ENCODE results near the gene MTERF4. TPM values are rescaled to one million over a fixed set of nuclear protein-coding genes. Genes with fewer than 3 reads are reported as not detected.

The MTERF4 gene
- total RNA-seq, 1 donor from 2014 or later, result 34.6 TPM

GRCh38 chr2:241088791-241089732, 13.0 kb downstream of the MTERF4 start:
- Histone ChIP-seq H3K27me3 (no peaks in the 10 kb centered on the region), H3K36me3 (peaks cover 77% of the 10 kb centered on the region), H3K4me3 (no peak overlapping the region), H3K4me1 (no peaks in the 10 kb centered on the region), H3K27ac (peak overlapping the region; percentile 27), H3K9me3 (no peaks in the 10 kb centered on the region)
- no peak for TF ChIP-seq CTCF (IDR thresholded peaks at IDR 0.05)
- intact Hi-C loops (cut with DNase I), result no loop called here
- no peak for DNase-seq
- ATAC-seq, result no peak

GRCh38 chr2:241088376-241088775, 13.7 kb downstream of the MTERF4 start:
- H3K27ac ChIP-seq, result peak overlapping the region; percentile 20
- DNase-seq (no peak), ATAC-seq (no peak)

GRCh38 chr2:241087420-241088268, 14.4 kb downstream of the MTERF4 start:
- Histone ChIP-seq H3K9me3 (no peaks in the 10 kb centered on the region), H3K27me3 (no peaks in the 10 kb centered on the region), H3K4me1 (no peaks in the 10 kb centered on the region), H3K27ac (no peak overlapping the region), H3K36me3 (peaks cover 69% of the 10 kb centered on the region), H3K4me3 (no peak overlapping the region)
- intact Hi-C loops (cut with DNase I), result no loop called here
- no peak for TF ChIP-seq CTCF (IDR thresholded peaks at IDR 0.05)
- DNase-seq, result no peak
- ATAC-seq, result no peak

More at GRCh38 chr2:241088376-241088775, 13.7 kb downstream of the MTERF4 start:
- intact Hi-C loops (cut with DNase I), result no loop called here
- no peak for TF ChIP-seq CTCF (IDR thresholded peaks at IDR 0.05)
- Histone ChIP-seq H3K27me3 (no peaks in the 10 kb centered on the region), H3K4me3 (no peak overlapping the region), H3K4me1 (no peaks in the 10 kb centered on the region), H3K36me3 (peaks cover 75% of the 10 kb centered on the region), H3K9me3 (no peaks in the 10 kb centered on the region)

- peaks cover 43% of the 10 kb centered on the region for H3K36me3 ChIP-seq
- no peak overlapping the region for H3K4me3 ChIP-seq
- DNase-seq, result no peak
- no peaks in the 10 kb centered on the region for H3K9me3 ChIP-seq
- H3K4me1 ChIP-seq, result peaks cover 8% of the 10 kb centered on the region
- no peaks in the 10 kb centered on the region for H3K27me3 ChIP-seq
- ATAC-seq, result no peak
- no peak for TF ChIP-seq CTCF (IDR thresholded peaks at IDR 0.05)
- intact Hi-C loops (cut with DNase I), result no loop called here
- no peak overlapping the region for H3K27ac ChIP-seq
Observed at GRCh38 chr2:241084856-241085444, 17.1 kb downstream of the MTERF4 start.

- H3K4me1 ChIP-seq, result peaks cover 8% of the 10 kb centered on the region
- TF ChIP-seq CTCF (IDR thresholded peaks at IDR 0.05), result no peak
- H3K27me3 ChIP-seq, result no peaks in the 10 kb centered on the region
- ATAC-seq (peak; percentile 3), DNase-seq (no peak)
- H3K4me3 ChIP-seq, result no peak overlapping the region
- intact Hi-C loops (cut with DNase I), result no loop called here
- no peak overlapping the region for H3K27ac ChIP-seq
- peaks cover 24% of the 10 kb centered on the region for H3K36me3 ChIP-seq
- no peaks in the 10 kb centered on the region for H3K9me3 ChIP-seq
Observed at GRCh38 chr2:241083091-241083415, 19.0 kb downstream of the MTERF4 start.

All from upper lobe of right lung (tissue), 1 donor.